GM19351 (cell line): Measurements from ENCODE around the gene LITAF.
A peak's percentile ranks its signal among the peaks of the same experiment; 100 is the strongest.

Source experiments
- ATAC-seq: cut with Tn5 transposase; IDR thresholded peaks from one replicate; pipeline ENCODE4 v1.9.1; 2021; ENCODE audit warnings: mild to moderate bottlenecking, moderate library complexity; ENCODE audit not compliant: unreplicated experiment

The LITAF gene

DNA sequence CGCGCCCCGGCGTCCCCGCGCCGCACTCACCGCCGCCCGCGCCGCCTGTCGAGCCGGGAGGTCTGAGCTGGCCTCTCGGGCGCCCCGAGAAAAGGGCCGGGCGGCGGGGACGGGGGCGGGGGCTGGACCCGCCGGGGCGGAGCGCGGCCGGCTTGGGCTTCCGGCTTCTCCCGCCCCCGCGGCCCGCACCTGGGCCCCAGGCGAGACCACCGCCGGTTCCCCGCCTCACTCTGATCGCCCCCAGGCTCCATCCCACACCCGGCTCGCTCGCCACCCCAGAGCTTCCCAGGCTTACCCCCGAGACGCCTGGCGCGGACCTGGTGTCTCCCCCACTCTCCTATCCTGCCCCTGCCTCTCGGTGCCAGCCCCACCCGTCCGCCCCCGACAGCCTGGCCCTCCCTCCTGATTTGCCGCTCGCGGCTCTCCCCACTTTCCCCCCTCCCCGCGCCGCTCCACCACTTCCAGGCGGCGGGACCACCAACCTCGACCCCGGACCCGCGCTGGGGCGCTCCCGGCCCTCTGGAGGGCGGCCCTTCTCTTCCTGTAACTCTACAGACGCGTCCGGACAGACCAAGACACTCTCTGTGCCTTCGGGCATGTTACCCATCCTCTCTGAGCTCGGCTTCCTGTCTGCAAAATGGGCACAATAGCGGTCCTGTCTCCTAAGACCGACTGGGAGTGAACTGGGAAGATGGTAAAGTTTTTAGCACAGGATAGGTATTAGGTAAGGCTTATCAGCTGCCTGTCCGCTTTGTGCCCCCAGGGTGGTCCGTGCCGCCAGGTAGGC lies at the start of gene LITAF:
Gene LITAF, minus strand, starts transcription at position 64 of the 787 bp plus-strand sequence. CDS start 30,189 bp downstream, outside the sequence.
- peak; percentile 51 for ATAC-seq

- ATAC-seq = no peak
Observed at GRCh38 chr16:11636172-11636721, 49.5 kb upstream of the LITAF start.

- no peak for ATAC-seq
Observed at GRCh38 chr16:11635679-11636171, 49.0 kb upstream of the LITAF start.

GRCh38 chr16:11635113-11635652 lies 48.5 kb upstream of the LITAF start:
- ATAC-seq = no peak

- ATAC-seq = no peak
Observed at GRCh38 chr16:11634312-11634711, 47.6 kb upstream of the LITAF start.

DNA sequence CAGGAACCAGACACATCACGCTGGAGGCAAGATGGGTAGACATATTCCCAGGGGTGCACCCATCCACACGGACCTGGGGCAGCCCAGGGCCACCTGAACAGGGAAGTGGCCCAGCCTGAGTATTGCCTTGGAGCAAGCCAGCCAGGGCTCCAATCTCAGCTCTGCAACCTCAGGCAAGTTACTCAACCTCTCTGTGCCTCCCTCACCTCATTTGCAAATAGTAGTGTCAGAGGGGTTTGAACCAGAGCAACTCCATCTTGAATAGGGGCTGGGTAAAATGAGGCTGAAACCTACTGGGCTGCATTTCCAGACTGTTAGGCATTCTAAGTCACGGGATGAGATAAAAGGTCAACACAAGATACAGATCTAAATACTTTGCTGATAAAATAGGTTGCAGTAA lies 46.4 kb upstream of the LITAF start:
- ATAC-seq = no peak

DNA sequence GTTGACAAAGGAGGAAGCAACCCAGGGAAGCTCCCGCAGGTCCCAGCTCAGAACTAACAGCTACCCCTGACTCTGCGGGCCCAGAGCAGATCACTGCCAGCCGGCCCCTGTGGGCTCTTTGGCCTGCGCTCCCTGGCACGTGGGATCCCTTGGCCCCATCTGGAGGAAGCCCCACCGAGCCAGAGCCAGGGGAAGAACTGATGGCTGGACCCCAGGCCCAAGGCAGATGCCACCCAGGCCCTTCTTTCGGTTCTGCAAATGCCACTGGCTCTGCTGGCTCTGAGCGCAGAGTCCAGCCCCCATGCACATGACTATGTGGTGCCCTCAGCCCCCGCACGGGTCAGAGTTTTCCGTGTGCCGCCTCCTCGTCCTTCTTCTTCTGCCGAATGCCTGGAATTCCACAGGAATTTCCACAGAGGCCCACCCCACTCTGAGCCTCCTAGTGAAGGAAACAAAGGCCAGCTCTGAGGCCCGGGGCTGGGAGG lies 45.8 kb upstream of the LITAF start:
- ATAC-seq = no peak

DNA sequence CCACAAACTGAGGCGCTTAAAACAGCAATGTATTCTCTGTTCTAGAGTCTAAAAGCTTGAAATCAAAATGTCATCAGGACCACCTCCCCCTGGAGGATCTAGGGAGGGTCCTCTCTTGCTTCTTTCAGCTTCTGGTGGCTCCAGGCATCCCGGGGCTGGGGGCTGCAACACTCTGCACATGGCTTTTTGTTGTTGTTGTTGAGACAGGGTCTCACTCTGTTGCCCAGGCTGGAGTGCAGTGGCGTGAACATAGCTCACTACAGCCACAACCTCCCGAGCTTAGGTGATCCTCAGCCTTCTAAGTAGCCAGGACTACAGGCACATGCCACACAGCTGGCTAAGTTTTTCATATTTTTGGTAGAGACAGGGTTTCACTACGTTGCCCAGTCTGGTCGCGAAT lies 44.5 kb upstream of the LITAF start:
- ATAC-seq = no peak

DNA sequence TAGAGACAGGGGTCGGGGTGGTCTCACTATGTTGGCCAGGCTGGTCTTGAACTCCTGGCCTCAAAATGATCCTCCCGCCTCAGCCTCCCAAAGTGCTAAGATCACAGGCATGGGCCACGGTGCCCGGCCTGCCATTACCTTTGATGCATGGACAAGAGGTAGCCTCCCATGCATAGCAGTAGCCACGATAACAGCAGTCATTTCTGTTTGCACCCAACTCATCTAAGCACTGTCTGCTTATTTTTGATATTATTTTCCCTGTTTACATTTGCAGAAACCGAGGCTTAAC lies 44.0 kb upstream of the LITAF start:
- ATAC-seq = no peak

- no peak for ATAC-seq
Observed at GRCh38 chr16:11630046-11630767, 43.5 kb upstream of the LITAF start.

DNA sequence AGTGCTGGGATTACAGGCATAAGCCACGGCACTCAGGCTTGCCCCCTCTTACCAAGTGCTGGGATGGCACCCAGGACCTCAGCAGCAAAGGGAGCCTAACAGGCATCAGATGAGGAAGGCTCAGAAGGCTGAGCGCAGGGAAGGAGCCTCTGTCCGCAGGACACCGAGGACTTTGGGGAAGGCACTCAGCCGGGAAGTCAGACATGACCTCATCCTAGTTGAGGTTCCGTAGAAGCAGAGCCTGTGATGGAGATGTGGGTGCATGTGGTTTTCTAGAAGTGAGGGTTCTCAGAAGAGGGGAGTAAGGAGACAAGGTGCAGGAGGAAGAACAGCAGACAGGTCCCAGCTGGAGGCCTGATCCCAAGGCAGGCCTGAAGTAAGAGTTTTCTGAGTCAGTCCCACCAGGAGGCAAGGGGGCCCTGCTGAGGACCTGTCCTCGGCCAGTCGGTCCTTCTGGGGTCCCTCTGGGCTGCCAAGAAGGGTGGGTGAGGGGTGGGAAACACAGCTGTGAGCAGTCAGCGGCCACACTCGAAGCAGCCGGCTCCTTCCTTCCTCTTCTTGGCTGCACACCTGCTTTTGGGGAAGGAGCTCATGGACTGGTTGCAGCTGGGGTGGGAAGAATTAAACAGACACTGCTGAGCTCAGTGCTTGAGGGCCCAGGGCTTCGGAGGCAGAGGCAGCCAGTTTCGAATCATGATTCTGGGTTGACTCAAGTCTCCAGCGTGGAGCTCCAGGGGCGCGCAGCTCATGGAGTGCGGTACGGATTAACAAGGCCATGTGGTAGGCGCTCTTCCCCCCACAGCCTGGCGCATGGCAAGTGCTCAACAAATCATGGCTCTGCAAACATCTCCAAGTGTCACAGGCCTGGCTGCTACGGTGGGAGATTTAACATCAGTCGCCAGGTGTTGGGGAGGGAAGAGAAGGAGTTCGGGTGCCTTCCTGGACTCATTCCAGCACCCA lies 42.6 kb upstream of the LITAF start:
- no peak for ATAC-seq

DNA sequence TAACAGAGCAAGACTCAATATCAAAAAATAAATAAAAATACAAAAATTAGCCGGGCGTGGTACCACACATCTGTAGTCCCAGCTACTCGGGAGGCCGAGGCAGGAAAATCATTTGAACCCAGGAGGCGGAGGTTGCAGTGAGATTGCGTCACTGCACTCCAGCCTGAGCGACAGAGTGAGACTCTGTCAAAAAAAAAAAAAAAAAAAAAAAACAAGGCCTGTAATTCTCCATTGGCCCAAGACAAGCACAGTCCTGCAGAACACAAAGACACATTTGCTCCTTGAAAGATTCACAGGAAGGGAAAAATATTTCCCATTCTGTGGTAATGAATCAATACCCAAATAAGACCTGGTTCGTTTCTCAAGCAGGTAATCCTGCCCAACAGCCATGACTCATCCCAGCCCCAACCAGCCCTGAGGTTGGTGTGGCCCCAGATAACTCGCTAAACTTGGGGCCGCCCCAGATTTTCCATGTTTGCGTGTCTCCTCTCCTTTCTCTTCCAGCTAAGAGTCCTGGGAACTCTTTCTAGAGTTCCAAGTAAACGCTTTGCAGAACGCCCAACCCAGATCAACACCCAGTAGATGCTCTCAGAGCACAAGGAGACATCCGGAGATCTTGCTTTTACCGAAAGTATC lies 41.2 kb upstream of the LITAF start:
- no peak for ATAC-seq

- ATAC-seq = no peak
Observed at GRCh38 chr16:11627292-11627663, 40.6 kb upstream of the LITAF start.

DNA sequence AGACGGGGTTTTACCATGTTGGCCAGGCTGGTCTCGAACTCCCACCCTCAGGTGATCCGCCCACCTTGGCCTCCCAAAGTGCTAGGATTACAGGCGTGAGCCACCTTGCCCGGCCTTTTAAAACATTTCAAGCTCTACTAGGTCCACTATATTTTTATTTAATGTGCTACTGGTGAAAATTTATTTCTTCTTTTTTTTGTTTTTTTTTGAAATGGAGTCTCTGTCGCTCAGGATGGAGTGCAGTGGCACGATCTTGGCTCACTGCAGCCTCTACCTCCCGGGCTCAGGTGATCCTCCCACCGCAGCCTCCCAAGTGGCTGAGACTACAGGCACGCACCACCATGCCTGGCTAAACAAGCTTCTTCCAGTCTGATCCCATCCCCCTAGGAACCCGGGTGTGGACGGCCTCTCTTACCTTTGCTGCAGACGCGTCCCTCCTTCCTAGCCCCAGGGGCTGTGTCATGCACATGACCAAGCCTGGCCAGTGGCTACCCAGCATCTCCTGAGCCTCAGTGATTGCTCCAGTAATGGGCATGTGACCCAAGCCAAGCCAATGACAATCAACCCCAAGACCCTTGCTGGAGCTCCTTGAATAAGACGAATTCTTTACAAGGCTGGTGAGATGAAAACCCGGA lies 40.1 kb upstream of the LITAF start:
- no peak for ATAC-seq

- ATAC-seq = no peak
Observed at GRCh38 chr16:11625769-11626168, 39.0 kb upstream of the LITAF start.

- ATAC-seq = no peak
Observed at GRCh38 chr16:11624636-11625607, 38.2 kb upstream of the LITAF start.

DNA sequence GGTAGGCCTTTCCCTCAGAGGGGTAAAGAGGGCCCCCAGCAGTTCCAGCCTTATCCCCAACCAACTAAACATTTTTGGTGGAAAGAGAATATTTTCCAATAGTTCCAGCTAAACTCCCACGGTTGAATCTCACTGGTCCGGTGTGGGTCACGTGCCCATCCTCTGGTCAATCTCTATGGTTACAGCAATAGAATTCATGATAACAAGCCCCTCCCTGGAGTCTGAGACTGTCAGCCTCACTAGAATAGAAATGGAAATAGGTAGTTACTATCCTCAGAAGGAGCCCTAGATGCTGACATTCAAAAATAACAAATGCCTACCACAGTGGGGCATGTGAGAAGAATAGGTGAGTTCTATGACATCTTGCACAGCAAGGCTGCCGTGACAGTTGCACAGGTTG lies 37.5 kb upstream of the LITAF start:
- ATAC-seq = no peak

DNA sequence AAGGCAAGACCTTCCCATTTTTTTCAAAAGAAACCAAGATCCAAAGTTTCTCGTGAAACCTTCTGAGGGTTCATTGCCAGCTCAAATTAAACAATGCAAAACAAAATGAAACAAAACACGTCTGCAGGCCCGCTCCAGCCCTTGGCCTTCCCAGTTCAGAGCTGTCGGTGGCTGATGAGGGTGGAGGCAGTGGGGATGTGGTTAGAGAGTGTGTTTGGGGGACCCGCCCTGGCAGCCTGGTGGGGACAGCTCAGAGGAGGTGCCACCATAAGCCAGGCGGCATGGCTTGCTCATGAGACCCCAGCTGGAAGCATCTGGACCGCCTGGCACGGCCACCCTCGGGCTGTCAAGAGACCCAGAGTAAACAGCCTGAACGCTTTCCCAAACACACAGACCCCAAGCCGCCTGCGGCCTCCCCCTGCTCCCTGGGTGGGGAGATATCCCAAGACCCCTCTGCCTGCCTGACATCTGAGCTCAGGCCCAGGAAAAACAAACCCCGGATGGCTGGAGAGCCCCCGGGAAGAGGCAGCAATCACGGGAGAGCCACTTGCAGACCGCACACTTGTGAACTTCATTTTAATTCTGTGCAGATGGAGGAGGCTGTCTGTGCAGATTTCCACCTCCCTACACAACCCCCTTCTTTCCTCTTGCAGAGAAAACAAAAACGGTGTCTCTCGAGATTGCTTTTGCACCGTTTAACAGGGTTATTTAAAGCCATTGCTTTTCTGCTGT lies 35.4 kb upstream of the LITAF start:
- no peak for ATAC-seq
